CD4-positive, alpha-beta T cell treated with Interleukin-4 for 4 hours (primary cell): ENCODE data around the gene EFNA1.

Experiments used
- DNase-seq: peaks from one replicate; pipeline ENCODE4 v3.0.0-alpha.2; 2020

EFNA1 gene

DNA sequence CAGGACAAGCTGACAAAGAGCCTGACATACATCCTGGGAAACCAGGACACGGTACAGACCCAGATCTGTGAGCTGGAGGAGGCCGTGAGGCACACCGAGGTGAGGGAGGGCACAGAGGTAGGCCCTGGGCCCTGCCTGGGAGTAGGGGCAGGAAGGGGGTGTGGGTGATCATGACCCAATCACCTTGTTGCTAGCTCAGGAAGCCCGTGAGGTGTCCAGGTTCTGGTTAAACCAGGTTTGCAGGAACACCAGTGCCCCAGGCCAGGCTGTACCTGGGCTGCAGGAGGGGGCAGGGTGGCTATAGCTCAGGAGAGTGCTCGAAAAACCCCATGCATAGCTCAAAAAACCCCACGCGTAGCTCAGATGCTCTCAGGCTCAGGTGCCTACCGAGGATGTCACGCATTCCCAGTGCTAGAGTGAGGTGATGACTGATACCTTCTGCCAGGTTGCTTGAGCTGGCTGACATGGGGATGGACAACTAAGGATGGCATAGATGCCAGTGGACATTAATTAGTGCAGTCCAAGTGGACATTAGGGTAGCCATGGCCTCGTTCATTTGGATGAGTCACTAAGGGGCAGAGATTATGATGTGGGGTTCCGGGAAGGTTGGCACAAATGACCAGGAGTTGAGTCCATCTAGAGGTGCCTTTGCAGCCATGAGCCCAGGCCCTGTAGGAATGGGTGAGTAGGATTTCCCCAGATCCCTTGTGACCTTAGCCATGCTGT is 49.7 kb downstream of the EFNA1 start:
- DNase-seq, result no peak

DNA sequence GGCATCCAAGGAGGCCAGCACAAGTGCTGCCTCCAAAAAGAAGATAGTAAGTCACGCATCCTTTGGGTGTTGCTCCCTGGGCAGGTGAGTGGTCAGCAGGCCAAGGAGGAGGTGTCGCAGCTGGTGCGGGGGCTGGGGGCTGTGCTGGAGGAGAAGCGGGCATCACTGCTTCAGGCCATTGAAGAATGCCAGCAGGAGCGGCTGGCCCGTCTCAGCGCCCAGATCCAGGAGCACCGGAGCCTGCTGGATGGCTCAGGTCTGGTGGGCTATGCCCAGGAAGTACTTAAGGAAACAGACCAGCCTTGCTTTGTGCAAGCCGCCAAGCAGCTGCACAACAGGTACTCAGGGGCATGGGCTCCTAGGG is 50.2 kb downstream of the EFNA1 start:
- no peak for DNase-seq

DNA sequence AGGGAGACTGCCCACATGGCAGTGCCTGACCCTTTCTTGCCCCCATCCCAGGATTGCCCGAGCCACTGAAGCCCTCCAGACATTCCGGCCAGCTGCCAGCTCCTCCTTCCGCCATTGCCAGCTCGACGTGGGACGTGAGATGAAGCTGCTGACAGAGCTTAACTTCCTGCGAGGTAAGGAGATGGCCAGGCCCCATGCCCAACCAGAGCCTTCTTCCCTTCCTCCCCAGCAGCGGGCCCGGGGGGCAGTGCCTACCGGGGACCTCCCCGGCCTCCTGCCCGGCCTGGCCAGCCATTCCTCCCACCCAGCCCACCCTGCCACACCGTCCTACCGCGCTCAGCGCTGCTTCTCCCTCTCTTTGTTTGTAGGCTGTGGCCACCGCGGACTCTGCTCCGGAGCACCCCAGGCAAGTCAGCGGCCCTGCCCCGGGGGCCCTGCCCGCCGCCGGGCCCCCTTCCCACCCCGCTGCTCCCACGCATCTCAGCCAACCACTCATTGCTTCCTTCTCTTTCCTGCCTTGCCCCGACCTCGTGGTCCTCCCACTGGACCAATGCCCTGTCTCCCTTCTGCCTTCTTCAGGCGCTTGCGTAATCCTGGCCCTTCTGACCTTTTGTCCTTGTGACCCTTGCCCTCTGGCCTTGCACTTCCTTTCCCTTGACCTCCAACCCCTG is 50.9 kb downstream of the EFNA1 start:
- DNase-seq, result no peak

DNA sequence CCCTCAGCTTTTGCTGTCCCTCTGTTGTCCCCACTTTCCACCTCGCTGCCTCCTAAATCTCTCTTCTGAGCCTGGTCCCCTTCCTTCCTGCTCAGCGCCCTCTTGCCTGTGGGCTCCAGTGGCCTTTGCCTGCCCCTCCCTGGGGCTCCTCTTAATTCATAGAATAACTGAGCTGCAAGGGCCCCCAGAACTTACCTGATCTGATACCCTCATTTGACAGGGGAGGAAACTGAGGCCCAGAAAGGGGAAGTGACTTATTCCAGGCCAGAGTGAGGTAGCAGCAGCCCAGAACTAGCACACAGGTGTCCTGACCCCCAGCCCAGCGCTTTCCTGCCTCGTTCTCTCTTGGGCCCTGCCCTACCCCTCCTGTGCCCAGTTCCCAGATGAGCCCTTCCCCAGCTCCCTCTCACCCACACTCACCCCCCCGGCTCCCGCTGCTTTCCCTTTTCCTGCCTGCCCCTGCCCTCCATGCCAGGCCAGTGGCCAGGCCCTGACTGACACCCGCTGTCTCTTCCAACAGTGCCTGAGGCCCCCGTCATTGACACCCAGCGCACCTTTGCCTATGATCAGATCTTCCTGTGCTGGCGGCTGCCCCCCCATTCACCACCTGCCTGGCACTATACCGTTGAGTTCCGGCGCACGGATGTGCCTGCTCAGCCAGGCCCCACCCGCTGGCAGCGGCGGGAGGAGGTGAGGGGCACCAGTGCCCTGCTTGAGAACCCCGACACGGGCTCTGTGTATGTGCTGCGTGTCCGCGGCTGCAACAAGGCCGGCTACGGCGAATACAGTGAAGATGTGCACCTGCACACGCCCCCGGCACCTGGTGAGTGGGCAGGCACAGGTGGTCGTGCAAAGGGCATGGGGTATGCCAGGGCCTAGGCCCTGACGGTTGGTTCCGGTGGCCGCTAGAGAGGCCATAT is 51.7 kb downstream of the EFNA1 start:
- no peak for DNase-seq

DNA sequence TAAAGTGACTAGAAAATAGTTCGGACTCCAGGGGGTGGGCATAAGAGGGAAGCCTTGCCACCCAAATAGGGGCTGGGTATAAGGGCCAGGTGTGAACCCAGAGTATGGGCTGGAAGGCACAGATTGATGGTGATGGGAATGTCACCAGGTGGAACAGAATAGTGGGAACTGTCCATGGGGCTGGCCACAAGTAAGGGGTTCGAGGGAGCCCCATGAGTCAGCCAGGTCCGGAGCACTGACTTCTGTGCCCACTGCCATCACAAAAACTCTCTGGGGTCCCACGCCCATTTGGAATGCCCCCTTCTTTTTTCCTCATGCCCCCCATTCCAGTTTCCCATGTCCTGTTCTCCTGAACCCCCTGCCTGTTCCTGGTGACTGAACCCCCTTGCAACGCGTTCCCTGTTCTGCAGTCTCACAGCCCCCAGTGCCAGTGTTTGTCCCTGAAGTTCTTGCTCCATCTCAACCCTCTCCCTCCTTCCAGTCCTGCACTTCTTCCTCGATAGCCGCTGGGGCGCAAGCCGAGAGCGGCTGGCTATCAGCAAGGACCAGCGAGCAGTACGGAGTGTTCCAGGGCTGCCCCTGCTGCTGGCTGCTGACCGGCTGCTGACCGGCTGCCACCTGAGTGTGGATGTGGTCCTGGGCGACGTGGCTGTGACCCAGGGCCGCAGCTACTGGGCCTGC is 53.8 kb downstream of the EFNA1 start:
- no peak for DNase-seq

DNA sequence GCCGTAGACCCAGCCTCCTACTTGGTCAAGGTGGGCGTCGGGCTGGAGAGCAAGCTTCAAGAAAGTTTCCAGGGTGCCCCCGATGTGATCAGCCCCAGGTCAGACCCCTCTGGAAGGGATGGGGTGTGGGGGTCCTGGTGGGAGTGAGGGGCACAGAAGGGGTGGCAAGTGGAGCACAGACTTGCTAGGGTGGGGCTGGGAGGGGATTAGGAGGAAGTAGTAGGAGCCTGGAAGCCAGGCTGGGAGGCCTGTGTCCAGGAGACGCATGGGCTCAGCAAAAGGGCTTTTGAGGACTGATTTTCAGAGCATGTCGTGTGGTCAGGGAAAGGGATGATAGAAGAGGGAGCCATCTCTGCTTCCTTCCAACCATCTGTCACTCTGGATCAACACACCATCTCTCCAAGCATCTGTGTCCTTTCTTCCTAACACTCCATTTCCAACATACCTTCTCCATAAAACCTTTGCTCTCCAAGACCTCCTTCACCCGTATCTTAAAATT is 54.4 kb downstream of the EFNA1 start:
- no peak for DNase-seq

DNA sequence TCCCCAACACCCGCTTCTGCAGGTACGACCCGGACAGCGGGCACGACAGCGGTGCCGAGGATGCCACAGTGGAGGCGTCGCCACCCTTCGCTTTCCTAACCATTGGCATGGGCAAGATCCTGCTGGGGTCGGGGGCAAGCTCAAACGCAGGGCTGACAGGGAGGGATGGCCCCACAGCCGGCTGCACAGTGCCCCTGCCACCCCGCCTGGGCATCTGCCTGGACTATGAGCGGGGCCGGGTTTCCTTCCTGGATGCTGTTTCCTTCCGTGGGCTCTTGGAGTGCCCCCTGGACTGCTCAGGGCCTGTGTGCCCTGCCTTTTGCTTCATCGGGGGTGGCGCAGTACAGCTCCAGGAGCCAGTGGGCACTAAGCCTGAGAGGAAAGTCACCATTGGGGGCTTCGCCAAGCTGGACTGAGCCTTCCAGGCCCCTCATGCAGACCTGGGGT is 56.1 kb downstream of the EFNA1 start:
- DNase-seq, result no peak

DNA sequence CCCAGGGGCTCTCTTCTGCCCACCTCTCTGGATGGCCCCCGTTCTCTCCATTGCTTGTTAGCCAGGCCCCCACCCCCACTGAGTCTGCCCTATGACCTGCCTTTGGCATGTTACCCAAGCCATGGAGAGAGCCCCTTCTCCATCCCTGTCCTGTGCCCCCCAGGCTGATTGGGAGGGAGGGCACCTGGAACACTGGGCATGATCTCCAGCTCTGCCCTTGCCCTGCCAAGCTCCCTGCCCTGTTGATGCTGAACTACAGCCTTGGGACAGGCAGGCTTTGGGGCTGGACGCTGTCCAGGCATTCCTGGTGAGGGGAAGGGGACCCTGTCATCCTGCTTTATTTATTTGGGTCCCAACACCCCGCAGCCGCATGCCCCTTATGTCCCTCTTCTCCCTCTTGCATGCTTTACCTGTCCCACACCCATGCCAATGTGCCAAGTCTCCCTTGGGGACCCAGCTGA is 56.7 kb downstream of the EFNA1 start:
- no peak for DNase-seq
